NCI-H446 (cell line): ENCODE data around the gene AVPI1.
"Not testable (repeated sequence)": the region's sequence is repeated elsewhere in the genome, so short reads cannot be mapped to it uniquely, and the experiment has no call there.

Experiments used
- DNase-seq, 2 experiments: peaks; one replicate each; lab custom pipeline; 2025; lab: John Stamatoyannopoulos, UW

The AVPI1 gene

DNA sequence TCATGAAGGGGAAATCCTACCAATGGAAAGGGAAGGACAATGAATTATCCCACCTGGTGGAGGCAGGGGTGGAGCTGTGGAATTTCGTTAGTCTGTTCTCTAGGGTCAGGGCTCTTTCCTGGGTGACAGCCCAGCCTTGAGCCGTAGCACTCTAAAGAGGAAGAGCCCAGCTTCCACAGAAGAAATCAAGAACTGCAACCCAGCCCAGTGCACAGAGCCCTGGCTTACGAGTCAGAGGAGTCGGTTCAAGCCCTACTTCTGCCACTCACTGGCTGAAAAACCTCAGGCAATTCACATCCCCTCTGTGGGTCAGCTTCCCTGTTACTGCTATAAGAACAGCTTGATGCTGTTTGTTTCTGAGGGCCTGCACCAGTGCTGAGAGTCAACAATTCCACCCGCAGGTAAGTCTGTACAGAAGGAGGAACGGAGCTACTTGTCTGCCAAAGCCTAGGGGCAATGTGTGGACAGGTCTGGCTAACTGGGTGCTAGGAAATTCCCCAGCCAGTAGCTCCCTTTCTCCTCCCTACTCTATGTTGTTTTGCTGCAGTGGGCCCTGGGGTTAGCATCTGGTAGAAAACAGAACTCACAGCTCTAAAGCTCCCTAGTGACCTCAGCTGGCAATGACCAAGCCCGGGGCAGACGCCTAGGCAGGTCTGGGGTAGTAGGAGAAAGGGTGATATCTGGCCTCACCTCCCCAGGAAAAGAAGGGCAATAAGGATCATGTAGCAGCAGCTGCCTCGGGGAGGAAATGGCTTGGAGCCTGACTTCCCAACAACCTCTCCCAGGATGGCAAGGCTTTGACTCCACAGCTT, 3.3 kb downstream of the AVPI1 start:
- no peak for DNase-seq

DNA sequence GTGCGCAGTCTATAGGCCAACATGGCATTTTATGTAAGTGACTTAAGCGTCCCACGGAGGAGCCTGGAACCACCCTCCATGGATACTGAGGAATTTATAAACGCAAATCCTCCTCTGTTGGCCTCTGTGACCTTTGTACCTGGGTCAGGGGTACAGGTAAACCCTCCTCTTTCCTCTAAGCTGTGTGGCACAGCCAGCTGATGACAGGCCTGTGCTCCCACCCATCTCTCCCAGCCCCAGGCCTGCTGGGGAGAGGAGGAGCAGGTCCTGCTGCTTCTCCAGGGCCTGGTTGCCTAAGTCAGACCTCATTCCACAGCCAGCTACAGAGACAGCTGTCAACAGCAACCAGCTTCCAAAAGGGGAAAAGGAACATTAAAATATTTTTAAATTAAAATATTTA, 5.0 kb downstream of the AVPI1 start:
- no peak for DNase-seq

DNA sequence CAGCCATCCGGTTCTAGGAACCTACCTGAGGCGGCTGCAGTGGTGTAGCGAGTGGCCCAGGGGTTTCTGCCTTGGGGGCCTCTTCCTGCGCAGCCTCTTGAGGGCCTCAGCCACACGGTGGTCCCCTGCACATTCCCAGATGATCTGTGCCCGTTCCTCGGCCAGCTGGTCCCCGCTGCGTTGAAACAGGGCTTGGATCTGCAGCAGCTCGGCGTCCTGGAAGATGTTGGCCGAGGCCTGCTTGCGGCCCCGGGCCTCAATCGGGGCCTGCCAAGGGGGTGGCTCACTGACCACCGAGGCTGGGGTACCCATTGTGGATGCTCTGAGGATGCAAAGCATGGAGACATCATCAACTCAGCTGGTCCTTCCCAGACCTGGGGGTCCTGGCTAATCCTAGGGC, 7.4 kb downstream of the AVPI1 start:
- DNase-seq, result no peak

DNA sequence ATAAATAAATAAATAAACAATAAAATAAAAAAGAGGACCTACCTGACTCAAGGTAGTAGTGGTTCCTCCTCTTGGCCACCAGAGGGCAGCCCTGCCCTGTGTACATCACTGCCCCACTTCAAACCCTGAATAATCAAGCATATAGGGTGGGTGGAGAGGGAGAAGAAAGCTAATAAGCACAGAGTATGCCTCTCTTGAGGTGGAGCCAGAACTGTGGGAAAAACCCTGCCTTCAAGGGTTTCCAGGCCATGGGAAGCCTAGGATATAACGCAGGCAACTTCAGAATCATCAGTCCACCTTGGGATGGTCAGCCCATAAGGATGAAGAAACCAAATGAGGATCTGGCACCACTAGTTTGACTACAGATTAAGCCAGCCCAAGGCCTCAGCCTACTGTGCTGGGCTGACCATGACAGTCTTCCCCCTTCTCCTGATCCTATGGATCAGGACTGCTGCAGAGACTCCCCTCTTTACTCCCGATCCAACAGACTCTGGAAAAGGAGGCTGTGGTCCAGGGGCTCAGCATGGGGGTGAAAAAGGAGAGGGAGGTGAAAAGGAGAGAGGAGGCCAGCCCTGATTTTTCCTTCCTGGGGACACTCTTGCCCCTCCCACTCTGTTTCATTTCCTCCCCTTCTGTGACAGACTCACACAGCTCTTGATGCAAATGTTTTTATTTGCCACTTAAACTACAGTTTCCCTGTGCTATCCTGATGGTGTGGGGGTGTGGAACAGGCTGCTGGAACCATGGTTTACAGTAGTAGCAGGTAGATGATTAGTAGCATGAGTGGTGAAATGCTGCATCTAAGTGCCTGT, 10.1 kb downstream of the AVPI1 start:
- DNase-seq, result peak in 1 of 2 experiments; percentile 7

DNA sequence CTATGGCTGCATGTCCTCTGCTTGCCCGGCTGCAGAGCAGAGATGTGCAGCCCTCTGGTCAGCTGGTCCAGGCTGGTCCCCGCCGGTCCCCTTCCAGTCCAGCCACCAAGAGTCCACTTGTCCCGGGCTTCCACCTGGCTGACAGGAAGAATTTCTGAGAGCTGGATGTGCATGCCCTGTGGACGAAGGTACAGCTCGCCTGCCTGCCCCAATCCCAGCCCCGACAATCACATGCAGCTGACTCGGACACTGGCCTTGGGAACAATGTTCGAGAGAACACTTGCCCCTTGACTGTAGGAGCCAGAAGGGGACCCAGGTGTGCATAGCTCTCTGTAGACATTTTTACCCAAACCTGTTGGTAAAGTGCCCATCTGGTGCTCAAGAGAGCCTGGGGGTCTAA, 11.8 kb downstream of the AVPI1 start:
- no peak for DNase-seq

DNA sequence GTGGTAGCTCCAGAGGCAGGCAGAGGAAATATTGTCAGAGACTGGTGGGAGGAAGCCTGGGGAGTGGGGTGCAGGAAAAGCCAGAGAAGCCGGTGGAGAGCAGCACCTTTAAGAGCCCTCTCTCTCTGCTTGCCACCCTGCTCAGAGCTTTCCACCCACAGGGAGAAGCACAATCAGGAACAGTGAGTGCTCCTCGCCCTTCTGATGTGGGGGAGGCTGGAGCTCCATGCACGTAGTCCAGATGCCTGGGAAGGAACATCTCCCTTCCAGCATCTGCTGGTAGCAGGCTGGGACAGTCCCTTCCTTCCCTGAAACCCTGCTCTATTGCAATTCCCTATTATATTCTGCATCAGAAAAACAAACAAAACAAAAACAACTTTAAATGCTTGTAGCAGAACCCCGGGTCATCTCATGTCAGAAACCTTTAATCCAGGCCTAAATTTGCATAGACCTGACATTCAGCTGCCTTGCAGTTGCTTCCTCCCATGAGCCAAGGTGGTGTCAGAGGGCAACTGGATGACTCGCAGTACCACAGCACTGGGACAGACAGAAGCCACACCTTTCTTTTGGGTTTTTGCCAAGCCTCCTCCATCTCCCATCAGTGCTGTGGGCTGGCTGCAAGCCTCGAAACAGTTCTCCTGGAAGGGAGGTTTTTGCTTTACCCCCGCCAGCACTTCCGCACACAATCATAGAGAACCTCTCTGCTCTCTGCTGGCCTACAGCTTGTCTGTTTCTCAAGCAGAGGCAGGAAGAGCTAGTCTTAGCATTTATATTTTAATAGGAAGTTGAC, 13.1 kb downstream of the AVPI1 start:
- DNase-seq, result no peak

DNA sequence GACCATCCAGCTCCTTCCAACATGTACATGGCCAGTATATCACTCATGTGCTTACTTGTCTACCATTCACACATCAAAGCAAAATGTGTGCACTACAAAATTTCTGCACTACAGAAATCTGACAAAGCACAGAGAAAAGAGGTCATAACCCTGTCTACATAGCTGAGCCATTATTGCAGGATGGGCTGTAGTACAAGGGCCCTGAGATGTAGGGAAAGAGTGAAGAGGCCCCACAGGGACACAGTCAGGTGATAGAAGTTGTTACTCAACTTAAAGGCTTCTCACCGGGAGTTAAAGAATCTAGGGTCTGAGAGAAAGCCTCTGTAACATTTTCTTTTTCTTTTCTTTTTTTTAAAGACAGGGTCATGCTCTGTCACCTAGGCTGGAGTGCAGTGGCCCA, 17.5 kb downstream of the AVPI1 start:
- DNase-seq, result no peak

DNA sequence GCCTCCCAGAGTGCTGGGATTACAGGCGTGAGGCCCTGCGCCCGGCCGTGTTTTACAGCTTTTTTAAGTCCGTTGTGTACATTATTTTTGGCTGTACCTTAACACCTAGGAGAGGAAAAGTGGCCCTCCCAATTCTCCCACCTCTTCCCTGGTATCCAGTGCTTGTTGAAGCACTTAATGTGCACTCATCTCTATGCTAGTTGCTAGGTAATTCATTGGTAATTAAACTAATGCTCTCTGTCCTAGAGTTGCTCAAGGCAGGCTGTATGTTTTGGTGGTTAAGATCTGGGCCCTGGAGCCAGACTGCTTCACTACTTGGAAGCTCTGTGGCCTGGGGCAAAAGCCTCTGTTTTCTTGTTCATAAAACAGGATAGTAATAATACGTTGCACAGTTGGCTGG, 19.6 kb downstream of the AVPI1 start:
- DNase-seq, result no peak

DNA sequence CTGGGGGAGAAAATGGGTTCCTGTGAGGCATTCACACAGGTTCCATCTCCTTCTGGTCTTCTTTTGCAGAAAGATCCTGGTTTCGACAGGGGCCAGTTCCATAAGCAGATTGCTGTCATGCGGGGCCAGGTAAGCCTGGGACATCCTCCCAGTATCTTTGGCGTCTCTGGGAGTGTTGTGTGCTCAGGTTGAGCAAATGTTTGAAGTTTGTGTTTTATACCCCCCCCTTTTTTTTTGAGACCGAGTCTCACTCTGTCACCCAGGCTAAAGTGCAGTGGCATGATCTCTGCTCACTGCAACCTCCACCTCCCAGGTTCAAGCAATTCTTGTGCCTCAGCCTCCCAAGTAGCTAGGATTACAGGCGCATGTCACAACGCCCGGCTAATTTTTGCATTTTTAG, 20.0 kb downstream of the AVPI1 start:
- DNase-seq, result no peak

DNA sequence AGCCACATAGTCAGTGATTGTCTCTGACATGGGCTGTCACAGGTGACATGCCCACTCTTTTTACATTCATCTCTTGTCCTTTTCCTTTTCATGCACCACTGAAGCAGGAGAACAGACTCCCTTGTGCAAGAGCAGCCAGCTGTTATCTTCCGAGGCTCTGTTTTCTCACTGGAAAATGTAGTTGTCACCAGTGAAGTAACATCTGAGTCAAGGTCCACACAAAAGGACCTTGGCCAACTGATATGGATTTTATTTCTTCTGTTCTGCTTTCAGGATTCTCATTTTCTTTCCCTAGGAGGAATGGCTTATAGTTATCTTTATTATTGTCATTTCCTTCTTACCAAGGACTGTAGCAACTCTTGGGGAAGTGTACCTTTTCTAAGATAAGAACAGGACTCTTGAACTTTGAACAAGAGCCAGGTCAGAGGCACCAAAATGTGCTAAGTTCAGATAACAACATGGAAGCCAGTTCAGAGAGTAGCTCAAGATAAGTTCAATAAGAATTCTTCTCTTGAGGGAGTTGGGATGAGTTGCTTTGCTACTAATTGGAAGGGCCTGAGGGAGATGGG, 22.7 kb downstream of the AVPI1 start:
- DNase-seq, result no peak

DNA sequence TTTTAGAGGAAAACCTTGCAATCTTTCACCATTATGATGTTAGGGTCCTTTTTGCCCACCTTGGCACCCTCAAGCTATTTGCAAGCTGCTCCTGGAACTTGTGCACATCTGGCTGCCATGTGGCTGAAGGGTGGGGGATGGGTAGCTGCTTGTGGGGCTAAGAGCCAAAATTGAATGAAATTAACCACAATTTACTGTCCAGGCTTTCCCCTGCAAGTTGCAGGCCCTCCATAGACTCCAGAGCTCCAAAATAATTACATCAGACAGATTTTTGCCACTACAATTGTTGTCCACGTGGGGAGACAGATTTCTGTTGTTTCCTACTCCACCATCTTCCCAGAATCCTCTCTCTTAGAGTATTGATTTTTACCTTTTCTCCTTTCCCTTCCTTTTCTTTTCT, 27.5 kb downstream of the AVPI1 start:
- DNase-seq, result no peak

DNA sequence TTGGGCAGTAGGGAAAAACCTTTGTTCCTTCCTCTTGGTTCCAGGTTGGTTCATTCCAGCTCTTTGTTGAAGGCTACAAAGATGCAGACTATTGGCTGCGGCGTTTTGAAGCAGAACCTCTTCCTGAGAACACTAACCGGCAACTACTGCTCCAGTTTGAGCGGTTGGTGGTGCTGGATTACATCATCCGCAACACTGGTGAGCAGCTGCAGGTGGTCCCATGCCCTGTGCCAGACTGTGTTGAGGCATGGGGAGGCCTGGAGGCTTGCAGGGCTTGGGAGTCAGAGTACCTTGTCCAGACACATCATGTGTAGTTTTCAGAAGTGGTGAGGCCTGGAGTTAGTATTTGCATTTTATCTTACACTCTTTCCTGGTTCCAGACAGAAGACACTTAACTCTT, 30.3 kb downstream of the AVPI1 start:
- DNase-seq, result no peak

DNA sequence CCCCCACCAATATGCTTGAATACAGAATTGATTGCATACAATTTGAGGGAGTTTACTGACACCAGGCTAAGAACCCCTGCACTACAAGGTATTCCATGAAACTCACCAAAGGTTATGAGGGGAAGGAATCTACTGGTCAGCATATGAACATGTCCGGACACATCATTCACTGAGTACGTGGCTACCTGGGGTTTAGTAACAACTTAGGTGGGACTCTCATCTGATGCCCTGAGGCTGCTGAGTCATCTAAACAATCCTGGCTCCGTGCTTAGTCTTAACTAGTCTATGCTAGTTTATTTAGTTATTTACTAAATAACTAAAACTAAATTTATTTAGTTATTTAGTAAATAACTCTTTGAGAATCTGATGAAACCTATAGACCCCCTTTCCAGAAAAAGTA, 35.3 kb downstream of the AVPI1 start:
- DNase-seq, result no peak

DNA sequence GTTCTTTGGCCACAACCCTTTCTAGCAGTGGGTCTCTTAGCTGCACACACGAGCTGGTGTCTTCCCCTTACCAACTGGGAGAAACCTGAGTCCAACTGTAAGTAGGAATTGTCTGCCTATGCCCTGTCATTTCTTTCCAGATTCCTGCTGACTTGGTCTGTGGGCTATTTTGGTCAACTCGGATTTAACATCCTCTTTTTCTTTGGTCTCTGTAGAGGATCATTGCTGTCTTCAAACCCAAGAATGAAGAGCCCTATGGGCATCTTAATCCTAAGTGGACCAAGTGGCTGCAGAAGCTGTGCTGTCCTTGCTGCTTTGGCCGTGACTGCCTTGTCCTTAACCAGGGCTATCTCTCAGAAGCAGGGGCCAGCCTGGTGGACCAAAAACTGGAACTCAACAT, 36.3 kb downstream of the AVPI1 start:
- DNase-seq, result no peak

DNA sequence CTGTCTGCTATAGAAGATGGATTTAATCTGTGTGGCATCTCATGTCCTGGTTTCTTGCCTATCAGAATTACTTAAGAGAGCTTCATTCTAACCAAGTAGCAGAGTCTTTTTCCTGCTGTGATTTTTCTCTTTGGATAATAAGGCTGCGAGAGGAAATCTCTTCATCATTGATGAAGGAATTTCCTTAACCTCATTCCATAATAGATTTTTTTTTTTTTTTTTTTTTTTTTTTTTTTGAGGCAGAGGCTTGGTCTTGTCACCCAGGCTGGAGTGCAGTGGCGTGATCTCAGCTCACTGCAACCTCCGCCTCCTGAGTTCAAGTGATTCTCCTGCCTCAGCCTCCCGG, 37.7 kb downstream of the AVPI1 start:
- not testable (repeated sequence) for DNase-seq

DNA sequence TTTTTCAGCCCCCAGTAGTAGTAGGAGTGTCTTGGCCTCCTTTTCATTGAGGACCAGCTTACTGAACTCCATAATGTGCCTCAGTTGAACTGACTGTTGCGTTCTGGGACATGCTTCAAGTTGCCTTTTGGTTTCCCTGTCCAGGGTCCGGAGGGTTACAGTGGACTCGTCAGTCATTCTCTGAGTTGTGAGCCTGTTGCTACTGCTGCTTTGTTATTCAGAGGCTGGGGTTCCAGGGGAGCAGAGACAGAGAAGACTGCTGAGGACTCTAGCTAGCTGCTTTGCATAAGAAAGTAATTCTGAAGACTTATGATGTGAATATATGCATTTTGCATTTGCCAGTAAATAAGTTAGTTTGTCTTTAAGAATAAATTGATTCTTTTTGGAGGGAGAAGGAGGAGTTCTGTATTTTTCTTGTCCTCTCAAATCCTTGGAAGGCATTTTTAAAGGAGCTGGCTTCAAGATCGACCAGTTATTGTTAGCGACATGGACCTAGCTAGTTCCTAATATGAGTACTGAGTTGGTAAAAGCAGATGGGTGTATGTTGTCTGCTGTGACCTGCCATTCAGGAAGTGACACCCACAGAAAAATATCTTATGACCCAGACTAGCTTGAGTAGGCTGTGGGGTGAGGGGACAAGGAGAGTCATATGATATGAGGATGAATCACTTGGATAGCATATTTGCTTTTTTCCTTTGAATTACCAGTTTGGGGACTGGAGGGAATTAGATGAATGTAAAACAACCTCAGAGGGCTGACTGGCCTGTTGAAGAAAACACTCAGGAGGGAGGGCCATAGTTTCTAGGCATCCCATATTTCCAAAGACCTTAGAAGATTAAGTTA, 38.3 kb downstream of the AVPI1 start:
- no peak for DNase-seq

DNA sequence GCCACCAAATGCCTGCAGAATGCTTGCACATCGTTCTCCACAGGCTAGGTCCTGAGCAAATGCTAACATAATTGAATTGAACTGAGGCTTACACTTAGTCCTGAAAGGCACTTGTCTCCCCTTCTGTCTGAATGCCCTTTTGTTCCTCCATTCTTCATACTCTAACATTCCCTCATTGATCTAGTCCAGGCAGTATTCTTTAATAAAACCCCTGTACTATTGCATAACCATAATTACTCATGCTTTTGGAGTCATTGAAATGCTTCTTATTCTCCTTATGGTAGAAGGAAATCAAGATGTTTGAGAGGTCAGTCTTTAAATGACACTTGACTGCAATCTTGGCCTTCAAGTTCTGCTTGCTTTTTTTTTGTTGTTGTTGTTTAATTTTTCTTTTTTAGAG, 39.5 kb downstream of the AVPI1 start:
- DNase-seq, result no peak

DNA sequence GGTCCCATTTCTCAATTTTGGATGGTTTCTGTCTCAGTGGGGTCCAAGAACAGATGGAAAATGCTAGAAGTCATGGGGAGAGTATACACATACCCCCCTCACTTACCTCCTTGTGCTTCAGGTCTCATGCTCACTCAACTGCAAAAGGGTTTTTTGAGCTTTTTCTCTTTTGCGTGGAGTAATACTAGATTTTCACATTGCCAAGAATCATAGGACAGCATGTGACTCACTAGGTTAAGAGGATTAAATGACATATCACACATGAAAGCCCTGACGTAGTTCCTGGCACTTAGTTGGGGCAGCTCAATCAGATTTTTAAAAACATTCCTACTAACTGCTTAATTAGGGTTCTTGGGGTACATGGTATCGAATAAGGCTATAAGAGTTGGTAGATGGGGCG, 42.1 kb downstream of the AVPI1 start:
- no peak for DNase-seq

DNA sequence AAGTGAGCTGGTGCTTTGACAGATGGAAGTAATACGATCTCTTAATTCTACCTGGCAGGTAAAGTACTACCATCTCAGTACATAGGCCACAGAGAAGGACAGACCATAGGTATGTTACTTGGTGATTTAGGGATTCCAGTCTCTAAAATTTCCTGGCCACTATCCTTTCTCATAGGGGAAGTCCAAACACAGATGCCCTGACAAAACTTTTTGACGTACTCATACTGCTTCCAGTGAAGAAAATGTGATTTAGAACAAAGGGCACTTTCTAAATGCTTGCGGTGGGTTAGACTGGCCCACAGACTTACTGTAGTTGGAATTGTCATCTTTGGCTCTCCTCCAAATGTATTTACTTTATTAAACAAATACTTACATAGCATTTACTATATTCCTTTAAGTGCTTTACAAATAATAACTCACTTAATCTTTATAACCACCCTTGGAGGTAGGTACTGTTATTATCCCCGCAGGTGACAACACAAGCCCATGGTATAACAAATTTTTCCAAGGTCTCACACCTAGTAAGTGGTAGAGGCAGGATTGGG, 43.5 kb downstream of the AVPI1 start:
- DNase-seq, result no peak

DNA sequence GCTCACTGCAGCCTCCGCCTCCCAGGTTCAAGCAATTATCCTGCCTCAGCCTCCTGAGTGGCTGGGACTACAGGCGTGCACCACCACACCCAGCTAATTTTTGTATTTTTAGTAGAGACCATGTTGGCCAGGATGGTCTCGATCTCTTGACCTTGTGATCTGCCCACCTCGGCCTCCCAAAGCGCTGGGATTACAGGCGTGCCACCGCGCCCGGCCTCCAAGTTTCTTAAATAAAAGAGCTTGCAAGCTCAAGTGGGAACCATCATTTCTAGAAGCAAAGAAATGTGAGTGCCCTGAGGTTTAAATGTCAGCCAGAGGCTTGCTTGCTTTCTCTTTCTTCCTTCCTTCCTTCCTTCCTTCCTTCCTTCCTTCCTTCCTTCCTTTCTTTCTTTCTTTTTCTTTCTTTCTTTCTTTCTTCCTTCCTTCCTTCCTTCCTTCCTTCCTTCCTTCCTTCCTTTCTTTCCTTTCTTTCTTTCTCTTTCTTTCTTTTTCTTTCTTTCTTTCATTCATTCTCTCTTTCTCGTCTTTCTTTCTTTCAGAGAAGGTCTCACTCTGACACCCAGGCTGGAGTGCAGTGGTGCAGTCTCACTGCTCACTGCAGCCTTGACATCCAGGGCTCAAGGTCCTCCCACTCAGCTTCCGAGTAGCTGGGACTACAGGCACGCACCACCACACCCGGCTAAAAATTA, 44.4 kb downstream of the AVPI1 start:
- DNase-seq, result not testable (repeated sequence)
